Peyer's patch (tissue), 4 donors: ENCODE data around the gene CDCA3.

Experiments
- POLR2A ChIP-seq, 2 donors: fragments of 450-650 bp; IDR thresholded peaks; one replicate each; pipeline ENCODE4 v1.5.1; 2017; ENCODE audit warnings: antibody characterized with exemption in 2 of 2, mild to moderate bottlenecking in 2 of 2, moderate library complexity in 2 of 2
- TF ChIP-seq, protein P1 (sequence below), 6 experiments: fragments of 450-650 bp in 4 of 6; fragments of 200-600 bp in 2 of 6; sonication (generic) in 1 of 6; IDR thresholded peaks; one replicate each; pipeline ENCODE4 v1.5.1; 2017 to 2019; ENCODE audit warnings: antibody characterized with exemption in 6 of 6, mild to moderate bottlenecking in 3 of 6, moderate library complexity in 1 of 6

- TF ChIP-seq, protein P1, sequence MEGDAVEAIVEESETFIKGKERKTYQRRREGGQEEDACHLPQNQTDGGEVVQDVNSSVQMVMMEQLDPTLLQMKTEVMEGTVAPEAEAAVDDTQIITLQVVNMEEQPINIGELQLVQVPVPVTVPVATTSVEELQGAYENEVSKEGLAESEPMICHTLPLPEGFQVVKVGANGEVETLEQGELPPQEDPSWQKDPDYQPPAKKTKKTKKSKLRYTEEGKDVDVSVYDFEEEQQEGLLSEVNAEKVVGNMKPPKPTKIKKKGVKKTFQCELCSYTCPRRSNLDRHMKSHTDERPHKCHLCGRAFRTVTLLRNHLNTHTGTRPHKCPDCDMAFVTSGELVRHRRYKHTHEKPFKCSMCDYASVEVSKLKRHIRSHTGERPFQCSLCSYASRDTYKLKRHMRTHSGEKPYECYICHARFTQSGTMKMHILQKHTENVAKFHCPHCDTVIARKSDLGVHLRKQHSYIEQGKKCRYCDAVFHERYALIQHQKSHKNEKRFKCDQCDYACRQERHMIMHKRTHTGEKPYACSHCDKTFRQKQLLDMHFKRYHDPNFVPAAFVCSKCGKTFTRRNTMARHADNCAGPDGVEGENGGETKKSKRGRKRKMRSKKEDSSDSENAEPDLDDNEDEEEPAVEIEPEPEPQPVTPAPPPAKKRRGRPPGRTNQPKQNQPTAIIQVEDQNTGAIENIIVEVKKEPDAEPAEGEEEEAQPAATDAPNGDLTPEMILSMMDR (IDR thresholded peaks at IDR 0.05) = no peak
- TF ChIP-seq POLR2A (IDR thresholded peaks at IDR 0.05) = no peak
Observed at GRCh38 chr12:6840330-6840729, 10.8 kb downstream of the CDCA3 start.
